Naive thymus-derived CD4-positive, alpha-beta T cell (primary cell): Measurements from ENCODE around the gene TEX22. TPM values are rescaled to one million over a fixed set of nuclear protein-coding genes. Genes with fewer than 3 reads are reported as not detected.
A peak's percentile ranks its signal among the peaks of the same experiment; 100 is the strongest.

Experiments used
- ATAC-seq: fragments of 150-1000 bp; cut with Tn5 transposase; 2 replicates; pipeline ENCODE4 v1.10.0; 2021; ENCODE audit warnings: mild to moderate bottlenecking, moderate library complexity
- CTCF ChIA-PET: fragments of 350-600 bp; sonication (Branson Sonifier 250); formaldehyde crosslinking; loops from one replicate; lab custom pipeline; 2021; ENCODE audit warnings: antibody characterized with exemption; lab: Charles Lee
- POLR2A ChIA-PET: fragments of 350-600 bp; sonication (Branson Sonifier 250); formaldehyde crosslinking; loops from one replicate; lab custom pipeline; 2021; ENCODE audit warnings: antibody characterized with exemption, inconsistent platforms; lab: Charles Lee
- DNase-seq, 9 donors: peaks; one replicate each; pipeline versions ENCODE4 v3.0.0 to v3.0.0-alpha.2; 2020 to 2022; ENCODE audit warnings: mixed read lengths in 1 of 9
- H3K27ac ChIP-seq: one replicate; pipeline ENCODE4 v1.7.0; 2013; ENCODE audit warnings: mild to moderate bottlenecking, low read depth, low read length, moderate library complexity
- H3K27me3 ChIP-seq, 2 donors: one replicate each; pipeline ENCODE4 v1.7.0; 2013; ENCODE audit warnings: low read length in 2 of 2, mild to moderate bottlenecking in 2 of 2, moderate library complexity in 2 of 2; ENCODE audit not compliant: control insufficient read depth in 2 of 2, insufficient read depth in 2 of 2
- H3K36me3 ChIP-seq, 3 experiments: 1 replicate in 2 of 3; 2 replicates in 1 of 3; pipeline ENCODE4 v1.7.0; 2013; ENCODE audit warnings: low read length in 3 of 3, mild to moderate bottlenecking in 3 of 3, moderate library complexity in 1 of 3; ENCODE audit not compliant: insufficient read depth in 3 of 3, control insufficient read depth in 2 of 3
- H3K4me1 ChIP-seq, 2 donors: one replicate each; pipeline ENCODE4 v1.7.0; 2013; ENCODE audit warnings: low read length in 2 of 2, mild to moderate bottlenecking in 2 of 2, moderate library complexity in 1 of 2; ENCODE audit not compliant: control insufficient read depth in 2 of 2, insufficient read depth in 2 of 2
- H3K4me3 ChIP-seq: 2 replicates; pipeline ENCODE4 v1.7.0; 2013; ENCODE audit warnings: mild to moderate bottlenecking, low read length
- H3K9me3 ChIP-seq, 3 experiments: 1 replicate in 2 of 3; 2 replicates in 1 of 3; pipeline ENCODE4 v1.7.0; 2013; ENCODE audit warnings: low read length in 3 of 3; ENCODE audit not compliant: control insufficient read depth in 2 of 3
- H3K27ac Mint-ChIP-seq, 9 donors: one replicate each; pipeline ENCODE4 v1.8.0; 2020 to 2022; ENCODE audit warnings: mixed read lengths in 9 of 9, mild to moderate bottlenecking in 8 of 9, moderate library complexity in 5 of 9, inconsistent platforms in 2 of 9
- H3K27me3 Mint-ChIP-seq, 5 donors: one replicate each; pipeline ENCODE4 v1.8.0; 2021 to 2022; ENCODE audit warnings: mixed read lengths in 5 of 5, mild to moderate bottlenecking in 1 of 5
- H3K36me3 Mint-ChIP-seq, 5 donors: one replicate each; pipeline ENCODE4 v1.8.0; 2020 to 2022; ENCODE audit warnings: mixed read lengths in 5 of 5, mild to moderate bottlenecking in 3 of 5, inconsistent platforms in 1 of 5
- H3K4me1 Mint-ChIP-seq, 7 donors: one replicate each; pipeline ENCODE4 v1.8.0; 2020 to 2022; ENCODE audit warnings: mixed read lengths in 7 of 7, mild to moderate bottlenecking in 3 of 7, inconsistent platforms in 1 of 7
- H3K4me3 Mint-ChIP-seq, 10 donors: one replicate each; pipeline ENCODE4 v1.8.0; 2020 to 2022; ENCODE audit warnings: mild to moderate bottlenecking in 10 of 10, mixed read lengths in 10 of 10, moderate library complexity in 6 of 10, inconsistent platforms in 2 of 10
- H3K9me3 Mint-ChIP-seq, 11 donors: one replicate each; pipeline ENCODE4 v1.8.0; 2020 to 2022; ENCODE audit warnings: mixed read lengths in 11 of 11, mild to moderate bottlenecking in 4 of 11, inconsistent platforms in 1 of 11, moderate library complexity in 1 of 11
- intact Hi-C, 2 donors: fragments of 100-400 bp; cut with micrococcal nuclease; formaldehyde crosslinking; loops; one replicate each; pipeline ENCODE4 v1.15.1; 2023
- polyA plus RNA-seq, 2 donors: library from polyadenylated mRNA; unstranded; fragments of 300-500 nt; fragmentation: Illumina TruSeq; gene quantifications; one replicate each; pipeline ENCODE4 v1.2.3, GENCODE V29; 2021
- total RNA-seq, 6 experiments: library from RNA in 5 of 6; stranded (reverse) in 5 of 6; gene quantifications; 1 replicate in 5 of 6; 2 replicates in 1 of 6; pipeline ENCODE4 v1.2.3 and lab custom pipeline; 2021 to 2026

TEX22 gene
- total and polyA plus RNA-seq, 7 experiments from 2014 or later = 0.21 to 10.5 (median 2.4) TPM

DNA sequence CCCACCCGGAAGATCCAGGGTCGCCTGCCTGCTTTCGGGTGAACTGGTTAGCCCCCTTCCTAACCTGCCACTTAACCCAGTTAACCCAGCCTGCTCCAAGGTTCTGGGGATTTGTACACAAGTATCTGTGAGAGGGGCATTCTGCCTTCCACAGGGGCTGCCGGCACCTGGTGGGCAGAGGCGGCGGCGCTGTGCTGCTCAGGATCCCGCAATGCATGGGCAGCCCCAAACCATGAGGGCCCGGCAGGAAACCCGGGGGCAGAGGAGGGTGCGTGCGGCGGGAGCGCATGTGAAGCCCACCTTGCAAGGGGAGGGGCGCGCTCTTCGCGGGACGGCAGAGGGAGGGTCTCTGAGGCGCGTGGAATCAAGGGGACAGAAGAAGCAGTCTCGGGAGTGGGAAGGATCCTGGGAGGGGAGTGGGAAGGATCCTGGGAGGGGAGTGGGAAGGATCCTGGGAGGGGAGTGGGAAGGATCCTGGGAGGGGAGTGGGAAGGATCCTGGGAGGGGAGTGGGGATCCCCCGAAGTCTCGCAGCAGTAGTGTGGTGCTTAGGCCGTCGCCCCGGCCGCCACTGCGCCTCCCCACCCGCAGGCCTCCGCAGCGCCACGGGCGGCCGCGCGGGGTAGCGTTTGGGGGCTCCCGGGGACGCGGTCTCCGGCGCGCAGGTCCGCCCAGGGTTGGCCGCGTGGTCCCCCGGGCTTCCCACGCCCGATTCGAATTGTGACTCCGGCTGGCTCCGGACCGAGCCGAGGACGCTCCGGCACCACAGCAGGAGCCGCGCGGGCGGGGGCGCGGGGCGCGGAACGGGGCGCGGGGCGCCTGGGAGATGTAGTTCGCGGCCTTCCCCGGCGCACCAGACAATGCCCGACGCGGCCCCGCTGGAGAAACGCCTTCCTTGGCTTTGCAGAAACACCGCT, 16.4 kb downstream of the TEX22 start:
- H3K4me1 ChIP-seq = peaks cover 9 to 15% of the 10 kb centered on the region in 2 donors
- DNase-seq (peak; percentile 47 to 82 (median 66)), ATAC-seq (peak; percentile 85)
- H3K27me3 ChIP-seq = peaks cover 0 to 12% of the 10 kb centered on the region in 2 donors
- no peaks in the 10 kb centered on the region for H3K9me3 ChIP-seq
- Mint-ChIP-seq H3K4me1 (peaks cover 6 to 25% (median 16%) of the 10 kb centered on the region in 7 donors), H3K9me3 (no peaks in the 10 kb centered on the region), H3K27ac (peak overlapping the region in 4 of 9 donors; percentile 52 to 86 (median 78)), H3K4me3 (peak overlapping the region; percentile 66 to 88 (median 76)), H3K27me3 (peaks cover 0 to 31% (median 6%) of the 10 kb centered on the region in 5 donors), H3K36me3 (peaks cover 0 to 4% (median 0%) of the 10 kb centered on the region in 5 donors)
- CTCF ChIA-PET = interaction anchor here (1.1 kb wide), 1 partner anchor 11 kb away, joined by 6 read pairs; no protein-coding TSS in a partner anchor
- H3K27ac ChIP-seq = peak overlapping the region; percentile 58
- peak overlapping the region; percentile 61 for H3K4me3 ChIP-seq
- POLR2A ChIA-PET = interaction anchor here (0.7 kb wide), 2 partner anchors 12 to 20 kb away, joined by 3 read pairs; no protein-coding TSS in a partner anchor
- intact Hi-C loops = loop anchor here (1.0 to 10.0 kb wide), 6 partner anchors 16 to 112 kb away; partner anchors contain the start of genes TEDC1 (in 2 of the 2), TEX22 (in 2 of the 2), BRF1 (in 1 of the 2) and PACS2 (in 1 of the 2)
- H3K36me3 ChIP-seq = no peaks in the 10 kb centered on the region

DNA sequence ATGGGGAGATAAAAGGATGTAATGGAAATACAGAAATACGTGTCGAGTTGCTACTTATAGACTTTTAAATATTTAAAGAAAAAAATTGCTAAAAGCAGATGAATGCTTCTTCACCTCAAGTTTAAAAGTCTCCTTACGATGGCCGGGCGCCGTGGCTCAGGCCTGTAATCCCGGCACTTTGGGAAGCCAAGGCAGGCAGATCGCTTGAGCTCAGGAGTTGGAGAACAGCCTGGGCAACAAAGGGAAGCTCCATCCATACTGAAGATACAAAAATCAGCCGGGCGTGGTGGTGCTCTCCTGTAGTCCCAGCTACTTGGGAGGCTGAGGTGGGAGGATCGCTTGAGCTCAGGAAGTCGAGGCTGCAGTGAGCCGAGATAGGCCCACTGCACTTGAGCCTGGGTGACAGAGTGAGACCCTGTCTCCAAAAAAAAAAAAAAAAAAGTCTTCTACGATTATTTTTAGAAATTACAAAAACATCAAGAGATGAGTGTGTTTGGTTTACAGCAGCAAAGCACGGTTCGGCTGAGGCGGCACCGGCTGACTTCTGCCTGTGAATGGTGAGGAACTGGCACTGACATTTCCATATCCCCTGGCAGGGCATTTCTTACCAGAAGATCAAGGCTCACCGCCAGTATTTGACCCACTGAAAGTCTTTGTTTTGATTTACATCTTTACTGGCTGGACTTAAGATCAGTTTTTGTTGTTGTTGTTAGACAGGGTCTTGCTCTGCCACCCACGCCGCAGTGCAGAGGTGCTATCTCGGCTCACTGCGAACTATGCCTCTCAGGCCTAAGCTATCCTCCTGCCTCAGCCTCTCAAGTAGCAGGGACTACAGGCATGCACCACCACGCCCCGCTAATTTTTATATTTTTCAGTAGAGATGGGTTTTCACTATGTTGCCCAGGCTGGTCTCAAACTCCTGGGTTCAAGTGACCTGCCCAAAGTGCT, 17.4 kb downstream of the TEX22 start:
- H3K27me3 ChIP-seq = peaks cover 0 to 12% of the 10 kb centered on the region in 2 donors
- ChIA-PET POLR2A (interaction anchor here (0.6 to 0.7 kb wide), 3 partner anchors 13 to 1590 kb away, joined by 3 to 4 read pairs (median 3); no protein-coding TSS in a partner anchor), CTCF (interaction anchor here (1.1 kb wide), 1 partner anchor 12 kb away, joined by 6 read pairs; no protein-coding TSS in a partner anchor)
- Mint-ChIP-seq H3K36me3 (no peaks in the 10 kb centered on the region), H3K27ac (peak overlapping the region in 4 of 9 donors; percentile 51 to 86 (median 66)), H3K4me1 (peaks cover 7 to 26% (median 16%) of the 10 kb centered on the region in 7 donors), H3K9me3 (no peaks in the 10 kb centered on the region), H3K27me3 (peaks cover 0 to 21% (median 6%) of the 10 kb centered on the region in 5 donors), H3K4me3 (peak overlapping the region; percentile 53 to 88 (median 76))
- ATAC-seq (no peak), DNase-seq (no peak)
- H3K4me1 ChIP-seq = peaks cover 14 to 16% of the 10 kb centered on the region in 2 donors
- peak overlapping the region; percentile 61 for H3K4me3 ChIP-seq
- no peaks in the 10 kb centered on the region for H3K9me3 ChIP-seq
- intact Hi-C loops = loop anchor here (1.0 to 10.0 kb wide), 6 partner anchors 17 to 113 kb away; partner anchors contain the start of genes TEDC1 (in 2 of the 2), TEX22 (in 2 of the 2), BRF1 (in 1 of the 2) and PACS2 (in 1 of the 2)
- H3K36me3 ChIP-seq = no peaks in the 10 kb centered on the region
- H3K27ac ChIP-seq = no peak overlapping the region

DNA sequence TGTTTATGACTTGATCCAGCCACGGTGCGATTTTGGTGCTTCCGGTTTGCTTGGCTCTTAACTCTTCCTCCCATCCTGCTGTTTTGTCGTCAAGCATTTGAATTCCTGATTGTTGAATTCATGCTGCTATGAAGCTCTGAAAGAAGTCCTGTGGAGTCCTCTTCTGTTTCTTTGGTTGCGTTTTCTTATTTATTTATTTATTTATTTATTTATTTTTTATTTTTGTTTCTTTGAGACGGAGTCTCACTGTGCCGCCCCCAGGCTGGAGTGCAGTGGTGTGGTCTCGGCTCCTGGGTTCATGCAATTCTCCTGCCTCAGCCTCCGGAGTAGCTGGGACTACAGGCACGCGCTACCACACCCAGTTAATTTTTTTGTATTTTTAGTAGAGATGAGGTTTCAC, 18.3 kb downstream of the TEX22 start:
- DNase-seq = no peak
- intact Hi-C loops = loop anchor here (5.0 to 10.0 kb wide), 2 partner anchors 102 to 114 kb away; partner anchors contain the start of genes BRF1 (in 1 of the 2) and PACS2 (in 1 of the 2)
- peaks cover 0 to 12% of the 10 kb centered on the region in 2 donors for H3K27me3 ChIP-seq
- H3K36me3 Mint-ChIP-seq = no peaks in the 10 kb centered on the region
- no peaks in the 10 kb centered on the region for H3K9me3 Mint-ChIP-seq
- no peak overlapping the region for H3K27ac ChIP-seq
- ChIA-PET CTCF (no interaction called here), POLR2A (interaction anchor here (0.6 kb wide), 1 partner anchor 1590 kb away, joined by 4 read pairs; no protein-coding TSS in a partner anchor)
- H3K27ac Mint-ChIP-seq = peak overlapping the region in 2 of 9 donors; percentile 2 to 41
- peaks cover 8 to 35% (median 19%) of the 10 kb centered on the region in 7 donors for H3K4me1 Mint-ChIP-seq
- peaks cover 20 to 23% of the 10 kb centered on the region in 2 donors for H3K4me1 ChIP-seq
- peaks cover 0 to 15% (median 6%) of the 10 kb centered on the region in 5 donors for H3K27me3 Mint-ChIP-seq
- H3K4me3 ChIP-seq = no peak overlapping the region
- ATAC-seq = no peak
- no peaks in the 10 kb centered on the region for H3K9me3 ChIP-seq
- H3K36me3 ChIP-seq = no peaks in the 10 kb centered on the region
- H3K4me3 Mint-ChIP-seq = peak overlapping the region in 6 of 10 donors; percentile 42 to 84 (median 54)

DNA sequence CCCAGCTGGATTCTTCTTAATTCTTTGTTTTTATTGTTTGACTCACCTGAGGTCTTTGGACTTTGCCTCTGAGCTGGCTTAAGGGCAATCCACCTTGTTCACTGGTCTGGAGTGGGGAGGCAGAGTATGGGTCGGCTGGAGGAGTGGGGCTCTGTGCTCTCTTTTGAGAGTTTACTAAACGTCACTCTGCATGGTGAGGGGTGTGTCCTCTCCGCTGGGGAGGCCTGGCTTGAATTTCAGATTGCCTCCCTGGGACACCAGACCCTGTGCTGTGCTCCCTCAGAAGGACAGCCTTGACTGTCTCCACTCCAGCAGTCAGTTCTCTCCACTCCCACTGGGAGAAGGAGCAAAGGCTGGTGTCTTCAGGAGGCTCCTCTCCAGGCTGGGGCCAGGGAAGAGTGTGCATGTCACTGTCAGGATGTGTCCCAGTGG, 19.4 kb downstream of the TEX22 start:
- POLR2A ChIA-PET = interaction anchor here (0.6 to 1.2 kb wide), 2 partner anchors 14 to 18 kb away, joined by 3 read pairs; no protein-coding TSS in a partner anchor
- H3K27ac Mint-ChIP-seq = peak overlapping the region in 2 of 9 donors; percentile 14 to 51

DNA sequence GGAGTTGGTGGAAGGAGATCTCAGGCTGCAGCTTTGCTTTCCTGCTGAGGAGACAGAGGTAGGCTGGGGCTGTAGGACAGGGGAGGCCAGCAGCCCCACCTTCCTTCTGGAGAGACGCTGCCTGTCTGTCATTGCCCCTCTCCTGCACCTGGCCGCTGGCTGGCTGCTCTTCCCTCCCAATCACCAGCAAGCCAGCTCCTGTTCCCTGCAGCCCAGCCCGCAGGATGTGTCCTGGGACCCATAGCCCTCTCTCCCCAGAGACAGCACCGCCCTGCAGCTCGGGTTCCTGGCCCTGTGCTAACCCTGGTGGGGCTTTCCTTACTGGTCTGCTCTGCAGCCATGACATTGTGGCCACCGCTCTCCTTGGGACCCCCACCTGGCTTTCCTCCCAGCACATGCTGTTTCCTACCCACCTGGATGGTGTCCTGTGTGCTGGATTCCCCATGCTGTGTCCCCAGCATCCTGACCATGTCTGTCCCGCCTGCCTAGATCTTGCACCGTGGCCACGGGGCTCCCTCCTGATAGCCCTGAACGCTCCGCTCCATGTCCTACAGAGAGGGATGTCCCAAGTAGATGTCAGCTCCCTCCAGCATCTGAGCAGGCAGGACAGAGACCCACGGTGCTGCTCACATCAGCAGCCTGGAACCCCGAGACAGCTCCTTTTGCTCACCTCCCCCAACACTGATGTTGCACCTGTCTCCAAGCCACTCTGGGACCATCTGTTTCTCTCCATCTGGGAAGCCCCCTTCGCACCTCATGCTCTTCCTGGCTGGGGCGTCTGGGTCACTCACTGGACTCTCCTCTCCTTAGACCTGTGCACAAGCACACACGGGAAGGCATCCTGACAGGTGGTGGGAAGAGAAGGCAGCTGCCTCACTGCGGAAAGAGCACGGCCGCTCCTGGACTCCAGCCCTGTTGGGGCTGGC, 20.2 kb downstream of the TEX22 start:
- intact Hi-C loops = loop anchor here (1.0 to 10.0 kb wide), 4 partner anchors 20 to 116 kb away; partner anchors contain the start of genes BRF1 (in 1 of the 2), CRIP2 (in 1 of the 2), PACS2 (in 1 of the 2) and TEX22 (in 1 of the 2)

More for the DNA sequence above, 19.4 kb downstream of the TEX22 start:
- Histone ChIP-seq H3K27ac (no peak overlapping the region), H3K27me3 (peaks cover 0 to 6% of the 10 kb centered on the region in 2 donors), H3K4me3 (no peak overlapping the region), H3K4me1 (peaks cover 17 to 23% of the 10 kb centered on the region in 2 donors), H3K36me3 (no peaks in the 10 kb centered on the region), H3K9me3 (no peaks in the 10 kb centered on the region)
- Mint-ChIP-seq H3K4me1 (peaks cover 11 to 45% (median 26%) of the 10 kb centered on the region in 7 donors), H3K4me3 (peak overlapping the region in 7 of 10 donors; percentile 10 to 84 (median 49)), H3K27me3 (peaks cover 0 to 12% (median 6%) of the 10 kb centered on the region in 5 donors), H3K9me3 (no peaks in the 10 kb centered on the region), H3K36me3 (no peaks in the 10 kb centered on the region)
- ATAC-seq (no peak), DNase-seq (no peak)
- CTCF ChIA-PET = no interaction called here
- intact Hi-C loops = loop anchor here (5.0 to 10.0 kb wide), 2 partner anchors 103 to 115 kb away; partner anchors contain the start of genes BRF1 (in 1 of the 2) and PACS2 (in 1 of the 2)

More for the DNA sequence above, 20.2 kb downstream of the TEX22 start:
- DNase-seq (no peak), ATAC-seq (no peak)
- H3K4me1 Mint-ChIP-seq = peaks cover 15 to 44% (median 27%) of the 10 kb centered on the region in 7 donors
- peak overlapping the region in 6 of 9 donors; percentile 26 to 84 (median 53) for H3K27ac Mint-ChIP-seq
- H3K27me3 Mint-ChIP-seq = peaks cover 0 to 4% (median 0%) of the 10 kb centered on the region in 5 donors
- peak overlapping the region; percentile 70 for H3K27ac ChIP-seq
- no peaks in the 10 kb centered on the region for H3K9me3 Mint-ChIP-seq
- H3K4me3 Mint-ChIP-seq = peak overlapping the region; percentile 42 to 84 (median 68)
- POLR2A ChIA-PET = interaction anchor here (1.2 kb wide), 1 partner anchor 15 kb away, joined by 3 read pairs; no protein-coding TSS in a partner anchor
- H3K9me3 ChIP-seq = no peaks in the 10 kb centered on the region
- peaks cover 0 to under 1% (median 0%) of the 10 kb centered on the region in 5 donors for H3K36me3 Mint-ChIP-seq
- H3K4me1 ChIP-seq = peaks cover 17 to 23% of the 10 kb centered on the region in 2 donors
- peaks cover 0 to 3% of the 10 kb centered on the region in 2 donors for H3K27me3 ChIP-seq
- no peaks in the 10 kb centered on the region for H3K36me3 ChIP-seq
- CTCF ChIA-PET = no interaction called here
- peak overlapping the region; percentile 65 for H3K4me3 ChIP-seq
